Hypothalamus (tissue), 51 donors: ENCODE results near the gene CACNA1G.

Experiments used
- DNase-seq, 51 donors: peaks; one replicate each; lab custom pipeline; 2025; lab: John Stamatoyannopoulos, UW

Gene CACNA1G

GRCh38 chr17:50547035-50547735 is 13.3 kb upstream of the CACNA1G start, which contains the start of gene SPATA20:
Gene SPATA20 (plus strand): TSS chr17:50547174. CDS start chr17:50547209, 35 bp downstream.
- DNase-seq, result peak in 48 of 51 donors; percentile 22 to 90 (median 72)

GRCh38 chr17:50547736-50548083 is 12.8 kb upstream of the CACNA1G start:
- DNase-seq, result no peak

- no peak for DNase-seq
These were observed 11.7 kb upstream of the CACNA1G start for GRCh38 chr17:50548831-50549230.

GRCh38 chr17:50549256-50549941 is 11.1 kb upstream of the CACNA1G start:
- DNase-seq, result no peak

GRCh38 chr17:50549969-50550368 is 10.5 kb upstream of the CACNA1G start:
- no peak for DNase-seq

- peak in 47 of 51 donors; percentile 9 to 86 (median 65) for DNase-seq
These were observed 9.7 kb upstream of the CACNA1G start for GRCh38 chr17:50550661-50551432.

GRCh38 chr17:50551433-50551815 is 9.1 kb upstream of the CACNA1G start:
- DNase-seq, result no peak

GRCh38 chr17:50551884-50552283 is 8.6 kb upstream of the CACNA1G start:
- DNase-seq, result no peak

- no peak for DNase-seq
These were observed 6.3 kb upstream of the CACNA1G start for GRCh38 chr17:50554201-50554600.

GRCh38 chr17:50556803-50557202 is 3.7 kb upstream of the CACNA1G start:
- peak in 16 of 51 donors; percentile 10 to 51 (median 23) for DNase-seq

- DNase-seq, result no peak
These were observed 2.9 kb upstream of the CACNA1G start for GRCh38 chr17:50557630-50558029.

- no peak for DNase-seq
These were observed 2.4 kb upstream of the CACNA1G start for GRCh38 chr17:50558091-50558490.

GRCh38 chr17:50558581-50558940 is 2.0 kb upstream of the CACNA1G start:
- no peak for DNase-seq

GRCh38 chr17:50558941-50559614 is 1.4 kb upstream of the CACNA1G start:
- DNase-seq, result peak in 3 of 51 donors; percentile 14 to 23 (median 18)

- peak in 8 of 51 donors; percentile 8 to 44 (median 29) for DNase-seq
These were observed 786 bp upstream of the CACNA1G start for GRCh38 chr17:50559674-50560184.

- peak in 1 of 51 donors; percentile 47 for DNase-seq
These were observed 623 bp downstream of the CACNA1G start for GRCh38 chr17:50560931-50561745.

- no peak for DNase-seq
These were observed 1.2 kb downstream of the CACNA1G start for GRCh38 chr17:50561746-50562141.

- peak in 2 of 51 donors; percentile 13 to 17 for DNase-seq
These were observed 2.0 kb downstream of the CACNA1G start for GRCh38 chr17:50562242-50563091.

- DNase-seq, result peak in 1 of 51 donors; percentile 22
These were observed 2.6 kb downstream of the CACNA1G start for GRCh38 chr17:50563092-50563511.
